22Rv1 (cell line): ENCODE measurements around the gene SIX5.

Experiments used
- CTCF ChIP-seq: fragments of 450-650 bp; IDR thresholded peaks from 2 replicates; pipeline ENCODE4 v1.5.1; 2017; ENCODE audit warnings: mild to moderate bottlenecking
- ZFX ChIP-seq: fragments of 450-650 bp; IDR thresholded peaks from 2 replicates; pipeline ENCODE4 v1.6.1; 2017; ENCODE audit warnings: antibody characterized with exemption, borderline replicate concordance

GRCh38 chr19:45742969-45743368 lies 26.1 kb downstream of the SIX5 start:
- TF ChIP-seq CTCF = no peak
- TF ChIP-seq ZFX = no peak
